ENCODE measurements around the gene ZDHHC23. TPM values are rescaled to one million over a fixed set of nuclear protein-coding genes. Genes with fewer than 3 reads are reported as not detected.
A peak's percentile ranks its signal among the peaks of the same experiment; 100 is the strongest.

ZDHHC23 gene
- 1 to 10 TPM; 2.1 to 3.4 (median 3.2) TPM for total RNA-seq
- polyA plus RNA-seq, result under 1 TPM; 0.47 to 0.55 TPM
- total RNA-seq, result 3.8 reads per million, percentile 19 among the genes with 10 or more reads in this experiment

DNA sequence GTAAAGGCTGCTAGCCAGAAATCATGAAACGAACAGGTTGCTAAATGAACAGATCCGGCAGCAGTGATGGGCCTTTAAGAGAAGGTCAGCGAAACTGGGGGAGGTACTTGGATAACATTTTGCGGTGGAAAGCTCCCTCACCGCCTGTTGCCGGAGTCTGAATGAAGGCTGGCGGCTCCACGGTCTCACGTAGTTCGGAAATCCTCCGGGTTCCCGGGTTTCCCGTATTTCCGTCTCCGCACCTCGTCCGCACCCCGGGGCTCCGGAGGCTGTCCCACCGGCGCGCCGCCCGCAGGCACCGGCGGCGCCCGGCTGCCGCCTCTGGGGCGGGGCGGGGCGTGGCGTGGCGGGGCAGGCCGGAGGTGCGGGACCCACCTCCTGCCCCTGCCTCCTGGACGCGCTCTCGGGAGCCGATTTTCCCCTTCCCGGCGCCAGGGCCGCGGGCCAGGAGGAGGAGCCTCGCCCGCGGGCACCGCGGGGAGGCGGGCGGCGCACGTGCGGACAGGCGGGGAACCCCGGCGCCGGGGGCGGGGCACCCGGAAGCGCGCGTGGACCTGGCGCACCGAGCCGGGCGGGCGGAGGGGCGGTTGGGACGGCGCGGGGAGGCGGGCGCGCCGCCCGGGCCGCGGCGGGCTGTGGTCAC is at the start of gene ZDHHC23:
Gene ZDHHC23 (plus strand): TSS at position 642 of the 643 bp plus-strand sequence. CDS start 790 bp downstream, outside the sequence.
- peak within 1 kb of the TSS in 7 of 9 donors; percentile 33 to 81 (median 59) for H3K27ac Mint-ChIP-seq
- intact Hi-C loops (cut with micrococcal nuclease), result loop anchor here (1.0 to 5.0 kb wide), 10 partner anchors 35 to 1835 kb away; partner anchors contain the start of genes CCDC191 (in 2 of the 2), QTRT2 (in 2 of the 2), GRAMD1C (in 1 of the 2) and NAA50 (in 1 of the 2)
- peaks cover 9 to 60% (median 14%) of the 10 kb centered on the region in 5 donors for H3K27me3 Mint-ChIP-seq
- Histone ChIP-seq H3K27ac (ENCODE audit: low read depth, low read length) (peak within 1 kb of the TSS; percentile 42), H3K9me3 (ENCODE audit: control insufficient read depth in 2 of 3, low read length in 3 of 3) (no peaks in the 10 kb centered on the region), H3K4me1 (ENCODE audit: control insufficient read depth in 2 of 2, insufficient read depth in 2 of 2, low read length in 2 of 2) (peaks cover 0 to 8% of the 10 kb centered on the region in 2 donors), H3K4me3 (ENCODE audit: low read length) (peak within 1 kb of the TSS; percentile 62), H3K36me3 (ENCODE audit: control insufficient read depth in 2 of 3, insufficient read depth in 3 of 3, low read length in 3 of 3) (no peaks in the 10 kb centered on the region), H3K27me3 (ENCODE audit: control insufficient read depth in 2 of 2, insufficient read depth in 2 of 2, low read length in 2 of 2) (no peaks in the 10 kb centered on the region)
- H3K9me3 Mint-ChIP-seq, result peaks cover 0 to 1% (median 0%) of the 10 kb centered on the region in 11 donors
- peak within 1 kb of the TSS; percentile 79 to 94 (median 86) for H3K4me3 Mint-ChIP-seq
- DNase-seq, result peak; percentile 55 to 82 (median 69)
- POLR2A ChIA-PET, result no interaction called here
- CTCF ChIA-PET, result no interaction called here
- peak; percentile 92 for ATAC-seq
- no peaks in the 10 kb centered on the region for H3K36me3 Mint-ChIP-seq
- peaks cover 8 to 20% (median 13%) of the 10 kb centered on the region in 7 donors for H3K4me1 Mint-ChIP-seq

GRCh38 chr3:113898892-113899291 is 48.9 kb upstream of the ZDHHC23 start:
- intact Hi-C loops (cut with micrococcal nuclease), result no loop called here
- CTCF ChIA-PET, result interaction anchor here (1.2 kb wide), 1 partner anchor 15 kb away, joined by 3 read pairs; no protein-coding TSS in a partner anchor
- Histone ChIP-seq H3K27ac (ENCODE audit: low read depth, low read length) (no peak overlapping the region), H3K4me3 (ENCODE audit: low read length) (no peak overlapping the region), H3K36me3 (ENCODE audit: control insufficient read depth in 2 of 3, insufficient read depth in 3 of 3, low read length in 3 of 3) (no peaks in the 10 kb centered on the region), H3K4me1 (ENCODE audit: control insufficient read depth in 2 of 2, insufficient read depth in 2 of 2, low read length in 2 of 2) (no peaks in the 10 kb centered on the region), H3K27me3 (ENCODE audit: control insufficient read depth in 2 of 2, insufficient read depth in 2 of 2, low read length in 2 of 2) (no peaks in the 10 kb centered on the region), H3K9me3 (ENCODE audit: control insufficient read depth in 2 of 3, low read length in 3 of 3) (no peaks in the 10 kb centered on the region)
- Mint-ChIP-seq H3K4me1 (peaks cover 0 to 10% (median 6%) of the 10 kb centered on the region in 7 donors), H3K4me3 (no peak overlapping the region), H3K27me3 (peaks cover 0 to 8% (median 3%) of the 10 kb centered on the region in 5 donors), H3K9me3 (no peaks in the 10 kb centered on the region), H3K36me3 (no peaks in the 10 kb centered on the region), H3K27ac (no peak overlapping the region)
- DNase-seq, result no peak
- no peak for ATAC-seq
- POLR2A ChIA-PET, result no interaction called here

GRCh38 chr3:113906568-113907140 is 41.2 kb upstream of the ZDHHC23 start:
- Mint-ChIP-seq H3K27ac (no peak overlapping the region), H3K9me3 (no peaks in the 10 kb centered on the region), H3K4me3 (no peak overlapping the region), H3K36me3 (no peaks in the 10 kb centered on the region), H3K27me3 (peaks cover 0 to 9% (median 2%) of the 10 kb centered on the region in 5 donors), H3K4me1 (no peaks in the 10 kb centered on the region)
- H3K36me3 ChIP-seq (ENCODE audit: control insufficient read depth in 2 of 3, insufficient read depth in 3 of 3, low read length in 3 of 3), result no peaks in the 10 kb centered on the region
- ATAC-seq, result no peak
- no peak overlapping the region for H3K4me3 ChIP-seq (ENCODE audit: low read length)
- ChIA-PET CTCF (no interaction called here), POLR2A (no interaction called here)
- DNase-seq, result no peak
- H3K4me1 ChIP-seq (ENCODE audit: control insufficient read depth in 2 of 2, insufficient read depth in 2 of 2, low read length in 2 of 2), result no peaks in the 10 kb centered on the region
- intact Hi-C loops (cut with micrococcal nuclease), result no loop called here
- no peaks in the 10 kb centered on the region for H3K27me3 ChIP-seq (ENCODE audit: control insufficient read depth in 2 of 2, insufficient read depth in 2 of 2, low read length in 2 of 2)
- H3K27ac ChIP-seq (ENCODE audit: low read depth, low read length), result no peak overlapping the region
- no peaks in the 10 kb centered on the region for H3K9me3 ChIP-seq (ENCODE audit: control insufficient read depth in 2 of 3, low read length in 3 of 3)

DNA sequence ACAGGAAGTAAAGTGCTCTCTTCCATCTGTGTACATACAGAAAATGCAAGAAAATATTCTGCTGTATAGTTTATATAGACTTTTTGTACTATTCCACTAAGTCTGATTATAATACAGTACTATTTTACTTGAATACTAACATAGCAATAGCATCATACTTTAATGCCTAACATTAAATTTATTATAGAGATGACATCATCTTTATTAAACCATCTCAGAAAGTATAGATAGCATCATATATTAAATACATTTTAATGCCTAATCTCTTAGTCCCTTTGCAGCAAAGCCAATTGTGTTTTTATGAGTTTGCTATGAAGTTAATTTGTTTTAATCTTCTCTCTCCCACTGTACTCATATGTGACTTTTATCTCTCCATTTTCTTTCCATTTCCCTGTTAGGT is 39.7 kb upstream of the ZDHHC23 start:
- peaks cover 0 to 9% (median 0%) of the 10 kb centered on the region in 5 donors for H3K27me3 Mint-ChIP-seq
- no peak for DNase-seq
- H3K4me1 ChIP-seq (ENCODE audit: control insufficient read depth in 2 of 2, insufficient read depth in 2 of 2, low read length in 2 of 2), result no peaks in the 10 kb centered on the region
- H3K36me3 Mint-ChIP-seq, result no peaks in the 10 kb centered on the region
- CTCF ChIA-PET, result interaction anchor here (0.7 to 1.6 kb wide), 3 partner anchors 11 to 172 kb away, joined by 3 to 4 read pairs (median 4); partner anchors contain the start of gene GRAMD1C
- H3K27ac ChIP-seq (ENCODE audit: low read depth, low read length), result no peak overlapping the region
- no peak overlapping the region for H3K4me3 ChIP-seq (ENCODE audit: low read length)
- peaks cover 0 to 7% (median 5%) of the 10 kb centered on the region in 7 donors for H3K4me1 Mint-ChIP-seq
- intact Hi-C loops (cut with micrococcal nuclease), result no loop called here
- H3K9me3 Mint-ChIP-seq, result no peaks in the 10 kb centered on the region
- no peaks in the 10 kb centered on the region for H3K9me3 ChIP-seq (ENCODE audit: control insufficient read depth in 2 of 3, low read length in 3 of 3)
- no peaks in the 10 kb centered on the region for H3K36me3 ChIP-seq (ENCODE audit: control insufficient read depth in 2 of 3, insufficient read depth in 3 of 3, low read length in 3 of 3)
- H3K4me3 Mint-ChIP-seq, result no peak overlapping the region
- H3K27ac Mint-ChIP-seq, result no peak overlapping the region
- H3K27me3 ChIP-seq (ENCODE audit: control insufficient read depth in 2 of 2, insufficient read depth in 2 of 2, low read length in 2 of 2), result no peaks in the 10 kb centered on the region
- POLR2A ChIA-PET, result no interaction called here
- ATAC-seq, result no peak

GRCh38 chr3:113910966-113911365 is 36.8 kb upstream of the ZDHHC23 start:
- ChIA-PET CTCF (interaction anchor here (0.6 to 2.2 kb wide), 4 partner anchors 14 to 1334 kb away, joined by 3 to 7 read pairs (median 4); no protein-coding TSS in a partner anchor), POLR2A (no interaction called here)
- H3K36me3 ChIP-seq (ENCODE audit: control insufficient read depth in 2 of 3, insufficient read depth in 3 of 3, low read length in 3 of 3), result no peaks in the 10 kb centered on the region
- H3K27ac Mint-ChIP-seq, result no peak overlapping the region
- DNase-seq (no peak), ATAC-seq (no peak)
- peaks cover 0 to 7% (median 5%) of the 10 kb centered on the region in 7 donors for H3K4me1 Mint-ChIP-seq
- no peak overlapping the region for H3K4me3 ChIP-seq (ENCODE audit: low read length)
- H3K9me3 Mint-ChIP-seq, result no peaks in the 10 kb centered on the region
- no peak overlapping the region for H3K27ac ChIP-seq (ENCODE audit: low read depth, low read length)
- H3K4me1 ChIP-seq (ENCODE audit: control insufficient read depth in 2 of 2, insufficient read depth in 2 of 2, low read length in 2 of 2), result no peaks in the 10 kb centered on the region
- intact Hi-C loops (cut with micrococcal nuclease), result loop anchor here in 1 of 2 donors (5.0 kb wide), 1 partner anchor 36 kb away; the partner anchor contains the start of gene ZDHHC23
- H3K9me3 ChIP-seq (ENCODE audit: control insufficient read depth in 2 of 3, low read length in 3 of 3), result no peaks in the 10 kb centered on the region
- no peaks in the 10 kb centered on the region for H3K36me3 Mint-ChIP-seq
- H3K27me3 Mint-ChIP-seq, result peaks cover 0 to 15% (median 0%) of the 10 kb centered on the region in 5 donors
- H3K27me3 ChIP-seq (ENCODE audit: control insufficient read depth in 2 of 2, insufficient read depth in 2 of 2, low read length in 2 of 2), result no peaks in the 10 kb centered on the region
- H3K4me3 Mint-ChIP-seq, result no peak overlapping the region

DNA sequence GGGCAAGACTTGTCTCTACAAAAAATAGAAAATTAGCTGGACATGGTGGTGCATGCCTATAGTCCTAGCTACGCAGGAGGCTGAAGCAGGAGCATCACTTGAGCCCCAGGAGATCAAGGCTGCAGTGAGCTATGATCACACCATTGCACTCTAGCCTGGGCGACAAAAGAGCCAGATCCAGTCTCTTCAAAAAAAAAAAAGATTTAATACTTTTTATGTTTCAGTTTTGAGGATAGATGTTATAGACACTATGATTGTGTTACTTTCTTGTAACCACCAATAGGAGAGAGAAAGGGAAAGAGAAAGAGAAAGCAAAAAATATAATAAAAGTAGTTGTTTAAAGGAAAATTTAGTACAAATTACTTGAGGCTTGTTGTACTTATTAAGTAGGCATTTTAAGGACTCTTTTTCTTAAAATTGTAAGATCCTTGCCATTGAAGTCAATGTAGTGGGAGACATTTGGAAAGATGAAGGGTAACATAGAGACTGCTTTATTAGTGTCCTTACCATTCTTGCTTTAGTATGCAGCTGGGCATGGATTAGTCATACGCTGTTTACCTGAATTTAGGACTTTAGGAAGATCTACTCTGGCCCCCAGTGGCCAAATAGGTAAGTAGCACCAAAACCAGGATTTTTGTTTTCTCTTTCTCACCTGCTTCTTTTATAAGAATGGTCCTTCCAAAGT is 35.1 kb upstream of the ZDHHC23 start:
- Mint-ChIP-seq H3K27me3 (peaks cover 0 to 15% (median 0%) of the 10 kb centered on the region in 5 donors), H3K4me3 (peak overlapping the region in 8 of 10 donors; percentile 29 to 75 (median 64)), H3K36me3 (no peaks in the 10 kb centered on the region), H3K4me1 (peaks cover 0 to 7% (median 5%) of the 10 kb centered on the region in 7 donors), H3K9me3 (no peaks in the 10 kb centered on the region), H3K27ac (peak overlapping the region in 6 of 9 donors; percentile 5 to 76 (median 58))
- ATAC-seq, result peak; percentile 91
- intact Hi-C loops (cut with micrococcal nuclease), result loop anchor here (1.0 to 5.0 kb wide), 11 partner anchors 35 to 861 kb away; partner anchors contain the start of genes GRAMD1C (in 2 of the 2), ZDHHC23 (in 2 of the 2), CCDC191 (in 1 of the 2) and QTRT2 (in 1 of the 2)
- Histone ChIP-seq H3K4me3 (ENCODE audit: low read length) (no peak overlapping the region), H3K36me3 (ENCODE audit: control insufficient read depth in 2 of 3, insufficient read depth in 3 of 3, low read length in 3 of 3) (no peaks in the 10 kb centered on the region), H3K27me3 (ENCODE audit: control insufficient read depth in 2 of 2, insufficient read depth in 2 of 2, low read length in 2 of 2) (no peaks in the 10 kb centered on the region), H3K27ac (ENCODE audit: low read depth, low read length) (no peak overlapping the region), H3K4me1 (ENCODE audit: control insufficient read depth in 2 of 2, insufficient read depth in 2 of 2, low read length in 2 of 2) (no peaks in the 10 kb centered on the region), H3K9me3 (ENCODE audit: control insufficient read depth in 2 of 3, low read length in 3 of 3) (no peaks in the 10 kb centered on the region)
- CTCF ChIA-PET, result interaction anchor here (0.6 to 3.6 kb wide), 7 partner anchors 12 to 414 kb away, joined by 3 to 17 read pairs (median 4); partner anchors contain the start of gene ATP6V1A
- DNase-seq, result peak in 7 of 9 donors; percentile 18 to 50 (median 36)
- POLR2A ChIA-PET, result interaction anchor here (0.9 kb wide), 1 partner anchor 68 kb away, joined by 3 read pairs; no protein-coding TSS in a partner anchor

Data from naive thymus-derived CD4-positive, alpha-beta T cell (primary cell).